ENCODE results near the gene SMYD5. TPM values are rescaled to one million over a fixed set of nuclear protein-coding genes. Genes with fewer than 3 reads are reported as not detected.

SMYD5 gene
- polyA plus RNA-seq, 3 donors: 1.6 to 5.2 (median 1.7) TPM

DNA sequence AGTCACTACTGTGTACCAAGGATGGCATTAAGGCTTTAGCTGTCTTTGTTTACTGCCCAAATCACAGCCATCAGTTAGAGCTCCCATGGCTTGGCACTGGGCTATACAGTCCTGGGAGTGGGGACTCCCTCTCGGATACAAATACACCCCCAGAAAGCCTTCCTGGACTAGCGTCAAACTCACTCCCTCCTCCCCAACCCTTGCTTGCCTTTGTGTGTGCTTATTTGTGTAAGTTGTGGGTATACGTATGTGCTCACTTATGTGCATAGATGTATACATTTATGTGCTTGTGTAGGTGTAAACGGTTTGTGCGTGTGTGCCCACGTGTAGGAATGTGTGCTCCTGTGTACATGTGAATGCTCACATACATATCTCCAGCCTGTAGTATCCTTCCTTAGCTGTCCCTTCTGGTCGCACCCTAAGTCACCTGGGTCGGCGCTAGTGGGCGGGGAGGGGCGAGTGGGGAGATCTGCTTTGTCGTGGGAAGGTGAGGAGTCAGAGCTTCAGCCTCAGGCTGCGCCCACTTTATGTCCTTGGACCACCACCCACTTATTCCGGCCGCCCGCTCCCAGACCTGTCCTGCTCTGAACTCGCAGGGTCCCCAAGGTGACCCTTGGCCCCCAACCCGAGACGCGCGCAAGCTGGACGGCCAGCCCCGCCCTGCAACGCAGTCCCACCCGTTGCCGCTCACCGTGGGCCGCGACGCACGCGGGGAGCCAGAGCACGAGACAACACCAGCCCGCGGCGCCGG lies 18.5 kb downstream of the SMYD5 start:
- peaks cover 0 to 1% (median 0%) of the 10 kb centered on the region in 3 donors for H3K27me3 Mint-ChIP-seq (ENCODE audit: low read depth in 3 of 3)

More for the DNA sequence above, 18.5 kb downstream of the SMYD5 start:
- Histone ChIP-seq H3K4me1 (ENCODE audit: control insufficient read depth in 1 of 2, insufficient read depth in 2 of 2, low read length in 2 of 2) (peaks cover 24 to 35% of the 10 kb centered on the region in 2 donors), H3K4me3 (replicated peaks in 1 of 3; ENCODE audit: low read depth in 2 of 3, low read length in 3 of 3) (peak overlapping the region; percentile 60 to 84 (median 66)), H3K27me3 (ENCODE audit: control insufficient read depth in 2 of 2, insufficient read depth in 2 of 2, low read length in 2 of 2) (no peaks in the 10 kb centered on the region), H3K79me2 (ENCODE audit: insufficient read depth, low read length) (peaks cover 34% of the 10 kb centered on the region), H2AFZ (ENCODE audit: insufficient read depth, low read depth, low read length, poor library complexity, severe bottlenecking) (peak overlapping the region; percentile 91), H3K4me2 (replicated peaks; ENCODE audit: extremely low read depth, low read length, poor library complexity, severe bottlenecking) (peak overlapping the region; percentile 84), H3K27ac (ENCODE audit: low read depth in 1 of 2, low read length in 2 of 2) (peak overlapping the region in 1 of 2 donors; percentile 87), H3K36me3 (replicated peaks in 1 of 2; ENCODE audit: control insufficient read depth in 1 of 2, insufficient read depth in 2 of 2, low read length in 2 of 2) (peaks cover 5 to 35% of the 10 kb centered on the region in 2 donors), H3K9ac (ENCODE audit: insufficient read depth, low read length, poor library complexity, severe bottlenecking) (peak overlapping the region; percentile 68), H4K20me1 (ENCODE audit: insufficient read depth, low read length) (peaks cover 29% of the 10 kb centered on the region), H3K9me3 (replicated peaks in 1 of 2; ENCODE audit: control insufficient read depth in 1 of 2, insufficient read depth in 1 of 2, low read length in 2 of 2) (no peaks in the 10 kb centered on the region)
- under 1% methylated on average over 25 of the region's 37 CpGs for WGBS (ENCODE audit: insufficient coverage)
- DNase-seq: peak in 1 of 3 donors; percentile 4
- Mint-ChIP-seq H3K4me3 (peak overlapping the region; percentile 89 to 95), H3K36me3 (peaks cover 19 to 32% of the 10 kb centered on the region in 2 donors), H3K27ac (peak overlapping the region in 4 of 7 donors; percentile 13 to 70 (median 49)), H3K9me3 (no peaks in the 10 kb centered on the region), H3K4me1 (peaks cover 26% of the 10 kb centered on the region)
- intact Hi-C loops (cut with micrococcal nuclease): loop anchor here (1.0 to 10.0 kb wide), 4 partner anchors 152 to 505 kb away; partner anchors contain the start of genes SFXN5 (in 2 of the 2), ALMS1 (in 1 of the 2) and TPRKB (in 1 of the 2)
- TF ChIP-seq, protein P1, sequence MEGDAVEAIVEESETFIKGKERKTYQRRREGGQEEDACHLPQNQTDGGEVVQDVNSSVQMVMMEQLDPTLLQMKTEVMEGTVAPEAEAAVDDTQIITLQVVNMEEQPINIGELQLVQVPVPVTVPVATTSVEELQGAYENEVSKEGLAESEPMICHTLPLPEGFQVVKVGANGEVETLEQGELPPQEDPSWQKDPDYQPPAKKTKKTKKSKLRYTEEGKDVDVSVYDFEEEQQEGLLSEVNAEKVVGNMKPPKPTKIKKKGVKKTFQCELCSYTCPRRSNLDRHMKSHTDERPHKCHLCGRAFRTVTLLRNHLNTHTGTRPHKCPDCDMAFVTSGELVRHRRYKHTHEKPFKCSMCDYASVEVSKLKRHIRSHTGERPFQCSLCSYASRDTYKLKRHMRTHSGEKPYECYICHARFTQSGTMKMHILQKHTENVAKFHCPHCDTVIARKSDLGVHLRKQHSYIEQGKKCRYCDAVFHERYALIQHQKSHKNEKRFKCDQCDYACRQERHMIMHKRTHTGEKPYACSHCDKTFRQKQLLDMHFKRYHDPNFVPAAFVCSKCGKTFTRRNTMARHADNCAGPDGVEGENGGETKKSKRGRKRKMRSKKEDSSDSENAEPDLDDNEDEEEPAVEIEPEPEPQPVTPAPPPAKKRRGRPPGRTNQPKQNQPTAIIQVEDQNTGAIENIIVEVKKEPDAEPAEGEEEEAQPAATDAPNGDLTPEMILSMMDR (IDR thresholded peaks at IDR 0.05): no peak
